ENCODE results near the gene PER1.

The PER1 gene

GRCh38 chr17:8137645-8138373, 14.4 kb downstream of the PER1 start:
- DNase-seq = no peak

GRCh38 chr17:8133941-8134340, 18.3 kb downstream of the PER1 start:
- DNase-seq = no peak

- DNase-seq = no peak
Observed at GRCh38 chr17:8133399-8133798, 18.8 kb downstream of the PER1 start.

GRCh38 chr17:8131844-8132441, 20.3 kb downstream of the PER1 start:
- DNase-seq = no peak

- no peak for DNase-seq
Observed at GRCh38 chr17:8128125-8128784, 23.9 kb downstream of the PER1 start.

- peak; percentile 42 for DNase-seq
Observed at GRCh38 chr17:8126491-8127066, 25.6 kb downstream of the PER1 start.

- DNase-seq = no peak
Observed at GRCh38 chr17:8125947-8126490, 26.2 kb downstream of the PER1 start.

- peak; percentile 52 for DNase-seq
Observed at GRCh38 chr17:8125154-8125946, 26.9 kb downstream of the PER1 start.

GRCh38 chr17:8124350-8125153, 27.7 kb downstream of the PER1 start:
- DNase-seq = no peak

GRCh38 chr17:8123695-8124349, 28.4 kb downstream of the PER1 start, which contains the start of gene HES7:
Gene HES7 (minus strand): TSS chr17:8124106. CDS start chr17:8124084, 22 bp downstream.
- DNase-seq = no peak

- no peak for DNase-seq
Observed at GRCh38 chr17:8122924-8123694, 29.1 kb downstream of the PER1 start.

- DNase-seq = no peak
Observed at GRCh38 chr17:8122422-8122923, 29.7 kb downstream of the PER1 start.

- DNase-seq = peak; percentile 41
Observed at GRCh38 chr17:8121681-8122421, 30.4 kb downstream of the PER1 start.

- no peak for DNase-seq
Observed at GRCh38 chr17:8121407-8121680, 30.9 kb downstream of the PER1 start.

GRCh38 chr17:8120520-8121406, 31.4 kb downstream of the PER1 start:
- peak; percentile 85 for DNase-seq

- peak; percentile 92 for DNase-seq
Observed at GRCh38 chr17:8119581-8120519, 32.4 kb downstream of the PER1 start.
